ENCODE data around the gene BNIP5.

- TF ChIP-seq, protein P1, sequence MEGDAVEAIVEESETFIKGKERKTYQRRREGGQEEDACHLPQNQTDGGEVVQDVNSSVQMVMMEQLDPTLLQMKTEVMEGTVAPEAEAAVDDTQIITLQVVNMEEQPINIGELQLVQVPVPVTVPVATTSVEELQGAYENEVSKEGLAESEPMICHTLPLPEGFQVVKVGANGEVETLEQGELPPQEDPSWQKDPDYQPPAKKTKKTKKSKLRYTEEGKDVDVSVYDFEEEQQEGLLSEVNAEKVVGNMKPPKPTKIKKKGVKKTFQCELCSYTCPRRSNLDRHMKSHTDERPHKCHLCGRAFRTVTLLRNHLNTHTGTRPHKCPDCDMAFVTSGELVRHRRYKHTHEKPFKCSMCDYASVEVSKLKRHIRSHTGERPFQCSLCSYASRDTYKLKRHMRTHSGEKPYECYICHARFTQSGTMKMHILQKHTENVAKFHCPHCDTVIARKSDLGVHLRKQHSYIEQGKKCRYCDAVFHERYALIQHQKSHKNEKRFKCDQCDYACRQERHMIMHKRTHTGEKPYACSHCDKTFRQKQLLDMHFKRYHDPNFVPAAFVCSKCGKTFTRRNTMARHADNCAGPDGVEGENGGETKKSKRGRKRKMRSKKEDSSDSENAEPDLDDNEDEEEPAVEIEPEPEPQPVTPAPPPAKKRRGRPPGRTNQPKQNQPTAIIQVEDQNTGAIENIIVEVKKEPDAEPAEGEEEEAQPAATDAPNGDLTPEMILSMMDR (IDR thresholded peaks at IDR 0.05), result no peak
- no peak for TF ChIP-seq POLR2A (IDR thresholded peaks at IDR 0.05)
Measured at GRCh38 chr6:36324715-36325114, 12.0 kb downstream of the BNIP5 start.

All from testis (tissue), 2 donors.